Glutamatergic neuron (in vitro differentiated cells): Measurements from ENCODE around the gene PPIL6. TPM values are rescaled to one million over a fixed set of nuclear protein-coding genes. Genes with fewer than 3 reads are reported as not detected.

Experiments used
- DNase-seq: peaks from one replicate; pipeline ENCODE4 v3.0.0; 2022
- H3K27ac Mint-ChIP-seq: one replicate; pipeline ENCODE4 v1.8.0; 2020; ENCODE audit warnings: mild to moderate bottlenecking, mixed read lengths, inconsistent platforms; ENCODE audit not compliant: unreplicated experiment
- H3K27me3 Mint-ChIP-seq: one replicate; pipeline ENCODE4 v1.8.0; 2020; ENCODE audit warnings: mild to moderate bottlenecking, moderate library complexity, mixed read lengths, inconsistent platforms; ENCODE audit not compliant: unreplicated experiment
- H3K36me3 Mint-ChIP-seq: one replicate; pipeline ENCODE4 v1.8.0; 2020; ENCODE audit warnings: mild to moderate bottlenecking, mixed read lengths, inconsistent platforms; ENCODE audit not compliant: unreplicated experiment
- H3K4me1 Mint-ChIP-seq: one replicate; pipeline ENCODE4 v1.8.0; 2020; ENCODE audit warnings: mild to moderate bottlenecking, low read depth, mixed read lengths, inconsistent platforms; ENCODE audit not compliant: unreplicated experiment
- H3K4me3 Mint-ChIP-seq: one replicate; pipeline ENCODE4 v1.8.0; 2020; ENCODE audit warnings: mild to moderate bottlenecking, mixed read lengths, inconsistent platforms; ENCODE audit not compliant: unreplicated experiment
- H3K9me3 Mint-ChIP-seq: one replicate; pipeline ENCODE4 v1.8.0; 2020; ENCODE audit warnings: mild to moderate bottlenecking, moderate library complexity, mixed read lengths, inconsistent platforms; ENCODE audit not compliant: unreplicated experiment
- CTCF ChIP-seq: fragments of 200-600 bp; sonication (generic); IDR thresholded peaks from one replicate; pipeline ENCODE4 v1.5.0; 2021; ENCODE audit not compliant: partially characterized antibody, unreplicated experiment
- total RNA-seq: library from RNA; stranded (reverse); fragmentation: NEBNext Ultra II Directional; extraction: Animal tissue kit (Norgen Biotek cat#: 25700); gene quantifications from one replicate; pipeline ENCODE4 v1.2.1, GENCODE V29; 2021; ENCODE audit not compliant: unreplicated experiment

PPIL6 gene
- total RNA-seq, 1 donor from 2014 or later = 0.83 TPM

- TF ChIP-seq CTCF = no peak
- H3K4me3 Mint-ChIP-seq = no peak overlapping the region
- H3K36me3 Mint-ChIP-seq = peaks cover 5% of the 10 kb centered on the region
- DNase-seq = no peak
- H3K9me3 Mint-ChIP-seq = peaks cover 21% of the 10 kb centered on the region
- H3K27ac Mint-ChIP-seq = no peak overlapping the region
- H3K27me3 Mint-ChIP-seq = peaks cover 26% of the 10 kb centered on the region
- H3K4me1 Mint-ChIP-seq = peaks cover 29% of the 10 kb centered on the region
Observed at GRCh38 chr6:109449064-109449794, 8.8 kb upstream of the PPIL6 start.

- H3K27ac Mint-ChIP-seq = peak overlapping the region; percentile 73
- H3K9me3 Mint-ChIP-seq = peaks cover 18% of the 10 kb centered on the region
- peaks cover 20% of the 10 kb centered on the region for H3K27me3 Mint-ChIP-seq
- H3K36me3 Mint-ChIP-seq = peaks cover 5% of the 10 kb centered on the region
- no peak for TF ChIP-seq CTCF
- H3K4me1 Mint-ChIP-seq = peaks cover 23% of the 10 kb centered on the region
- DNase-seq = no peak
- H3K4me3 Mint-ChIP-seq = no peak overlapping the region
Observed at GRCh38 chr6:109448615-109449014, 8.2 kb upstream of the PPIL6 start.

- peak overlapping the region; percentile 81 for H3K27ac Mint-ChIP-seq
- no peak overlapping the region for H3K4me3 Mint-ChIP-seq
- DNase-seq = no peak
- H3K27me3 Mint-ChIP-seq = peaks cover 23% of the 10 kb centered on the region
- peaks cover 19% of the 10 kb centered on the region for H3K4me1 Mint-ChIP-seq
- H3K36me3 Mint-ChIP-seq = peaks cover 5% of the 10 kb centered on the region
- no peak for TF ChIP-seq CTCF
- peaks cover 15% of the 10 kb centered on the region for H3K9me3 Mint-ChIP-seq
Observed at GRCh38 chr6:109447878-109448555, 7.6 kb upstream of the PPIL6 start.

GRCh38 chr6:109447087-109447486, 6.7 kb upstream of the PPIL6 start:
- Mint-ChIP-seq H3K9me3 (peaks cover 16% of the 10 kb centered on the region), H3K4me3 (no peak overlapping the region), H3K4me1 (peaks cover 13% of the 10 kb centered on the region), H3K27ac (no peak overlapping the region), H3K36me3 (peaks cover 5% of the 10 kb centered on the region), H3K27me3 (peaks cover 31% of the 10 kb centered on the region)
- TF ChIP-seq CTCF = no peak
- DNase-seq = no peak

GRCh38 chr6:109446541-109446940, 6.1 kb upstream of the PPIL6 start:
- Mint-ChIP-seq H3K27ac (peak overlapping the region; percentile 48), H3K27me3 (peaks cover 31% of the 10 kb centered on the region), H3K4me3 (no peak overlapping the region), H3K36me3 (peaks cover 5% of the 10 kb centered on the region), H3K4me1 (peaks cover 8% of the 10 kb centered on the region), H3K9me3 (peaks cover 18% of the 10 kb centered on the region)
- no peak for TF ChIP-seq CTCF
- no peak for DNase-seq
